WERI-Rb-1 (cell line): Measurements from ENCODE around the gene GPR183.

Experiments used
- DNase-seq: peaks from one replicate; pipeline ENCODE4 v3.0.0-alpha.2; 2020
- H3K27ac ChIP-seq: fragments of 250-450 bp; sonication (Bioruptor Pico); 2 replicates; pipeline ENCODE4 v1.5.1; 2020; ENCODE audit warnings: mild to moderate bottlenecking, moderate library complexity
- H3K27me3 ChIP-seq: fragments of 250-450 bp; sonication (Bioruptor Pico); 2 replicates; pipeline ENCODE4 v1.5.1; 2021; ENCODE audit warnings: mild to moderate bottlenecking, low read depth, moderate library complexity; ENCODE audit not compliant: insufficient read depth, severe bottlenecking
- H3K36me3 ChIP-seq: fragments of 250-450 bp; sonication (Bioruptor Pico); 2 replicates; pipeline ENCODE4 v1.5.1; 2020; ENCODE audit warnings: mild to moderate bottlenecking, moderate library complexity
- H3K4me3 ChIP-seq: 2 replicates; pipeline ENCODE4 v1.5.1; 2011; ENCODE audit warnings: low read depth, mild to moderate bottlenecking, control low read depth, low read length
- H3K9me3 ChIP-seq: fragments of 250-450 bp; sonication (Bioruptor Pico); 2 replicates; pipeline ENCODE4 v1.5.1; 2021; ENCODE audit warnings: mild to moderate bottlenecking, moderate library complexity; ENCODE audit not compliant: severe bottlenecking
- TF ChIP-seq, protein P1 (sequence below): IDR thresholded peaks from 2 replicates; pipeline ENCODE4 v1.5.1; 2011; ENCODE audit warnings: low read depth, mild to moderate bottlenecking, control low read depth, inconsistent platforms, low read length

GPR183 gene

DNA sequence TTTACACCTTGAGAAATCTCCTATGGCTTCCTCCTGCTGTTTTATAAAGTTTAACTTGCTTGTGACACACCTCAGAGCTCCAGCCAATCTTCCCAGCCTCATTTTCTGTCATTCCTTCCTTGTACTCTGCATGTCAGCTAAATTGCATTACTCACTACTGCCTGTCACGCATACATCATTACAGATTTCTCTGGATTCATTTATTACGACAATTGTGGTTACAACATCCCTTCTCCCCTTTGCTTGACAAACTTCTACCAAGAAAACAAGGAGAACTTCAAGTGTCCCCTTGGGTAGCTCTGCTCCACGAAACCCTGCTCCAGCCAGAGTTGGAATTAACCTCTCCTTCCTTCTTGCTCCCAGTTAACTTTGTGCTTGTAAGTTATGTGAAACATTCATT is 27.0 kb downstream of the GPR183 start:
- peaks cover 14% of the 10 kb centered on the region for H3K36me3 ChIP-seq
- DNase-seq = no peak
- no peaks in the 10 kb centered on the region for H3K9me3 ChIP-seq
- no peak overlapping the region for H3K4me3 ChIP-seq
- H3K27me3 ChIP-seq = no peaks in the 10 kb centered on the region
- no peak overlapping the region for H3K27ac ChIP-seq
- TF ChIP-seq, protein P1, sequence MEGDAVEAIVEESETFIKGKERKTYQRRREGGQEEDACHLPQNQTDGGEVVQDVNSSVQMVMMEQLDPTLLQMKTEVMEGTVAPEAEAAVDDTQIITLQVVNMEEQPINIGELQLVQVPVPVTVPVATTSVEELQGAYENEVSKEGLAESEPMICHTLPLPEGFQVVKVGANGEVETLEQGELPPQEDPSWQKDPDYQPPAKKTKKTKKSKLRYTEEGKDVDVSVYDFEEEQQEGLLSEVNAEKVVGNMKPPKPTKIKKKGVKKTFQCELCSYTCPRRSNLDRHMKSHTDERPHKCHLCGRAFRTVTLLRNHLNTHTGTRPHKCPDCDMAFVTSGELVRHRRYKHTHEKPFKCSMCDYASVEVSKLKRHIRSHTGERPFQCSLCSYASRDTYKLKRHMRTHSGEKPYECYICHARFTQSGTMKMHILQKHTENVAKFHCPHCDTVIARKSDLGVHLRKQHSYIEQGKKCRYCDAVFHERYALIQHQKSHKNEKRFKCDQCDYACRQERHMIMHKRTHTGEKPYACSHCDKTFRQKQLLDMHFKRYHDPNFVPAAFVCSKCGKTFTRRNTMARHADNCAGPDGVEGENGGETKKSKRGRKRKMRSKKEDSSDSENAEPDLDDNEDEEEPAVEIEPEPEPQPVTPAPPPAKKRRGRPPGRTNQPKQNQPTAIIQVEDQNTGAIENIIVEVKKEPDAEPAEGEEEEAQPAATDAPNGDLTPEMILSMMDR = no peak

DNA sequence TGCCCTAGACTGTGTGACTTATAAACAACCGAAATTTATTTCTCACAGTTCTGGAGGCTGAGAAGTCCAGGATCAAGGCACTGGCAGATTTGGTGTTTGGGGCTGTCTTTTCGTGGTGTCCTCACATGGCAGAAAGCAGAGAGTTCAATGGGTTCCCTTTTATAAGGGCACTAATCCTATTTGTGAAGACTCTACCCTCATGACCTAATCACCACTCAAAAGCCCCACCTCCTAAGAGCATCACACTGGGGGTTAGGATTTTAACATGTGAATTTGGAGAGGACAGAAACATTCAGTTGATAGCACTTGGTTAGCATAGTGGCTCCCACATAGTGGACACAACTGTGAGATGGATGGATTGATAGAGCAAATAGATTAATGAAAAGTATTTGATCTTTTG is 27.6 kb downstream of the GPR183 start:
- TF ChIP-seq, protein P1 = no peak
- H3K36me3 ChIP-seq = peaks cover 17% of the 10 kb centered on the region
- H3K27me3 ChIP-seq = no peaks in the 10 kb centered on the region
- H3K4me3 ChIP-seq = no peak overlapping the region
- H3K27ac ChIP-seq = no peak overlapping the region
- DNase-seq = no peak
- no peaks in the 10 kb centered on the region for H3K9me3 ChIP-seq

DNA sequence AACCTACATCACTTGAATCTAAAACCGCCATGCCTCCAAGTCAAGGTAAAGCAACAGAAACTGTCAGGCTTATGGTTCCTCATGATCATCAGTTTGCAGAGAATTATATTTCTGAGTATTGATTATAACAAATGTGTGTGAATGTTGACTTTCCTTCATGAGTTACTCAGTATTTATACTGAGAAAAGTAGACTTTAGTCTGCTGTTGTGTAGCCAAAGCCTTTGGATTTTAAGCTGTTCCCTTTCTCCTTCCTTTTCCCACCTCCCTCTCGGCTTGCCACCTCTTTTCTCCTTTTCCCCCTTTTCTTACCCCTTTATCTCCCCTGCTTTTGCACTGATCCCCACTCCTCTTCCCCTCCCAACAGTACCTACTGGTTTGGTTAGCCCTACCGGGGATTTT is 28.4 kb downstream of the GPR183 start:
- Histone ChIP-seq H3K27me3 (no peaks in the 10 kb centered on the region), H3K36me3 (peaks cover 17% of the 10 kb centered on the region), H3K9me3 (no peaks in the 10 kb centered on the region), H3K27ac (no peak overlapping the region), H3K4me3 (no peak overlapping the region)
- TF ChIP-seq, protein P1 = no peak
- no peak for DNase-seq

DNA sequence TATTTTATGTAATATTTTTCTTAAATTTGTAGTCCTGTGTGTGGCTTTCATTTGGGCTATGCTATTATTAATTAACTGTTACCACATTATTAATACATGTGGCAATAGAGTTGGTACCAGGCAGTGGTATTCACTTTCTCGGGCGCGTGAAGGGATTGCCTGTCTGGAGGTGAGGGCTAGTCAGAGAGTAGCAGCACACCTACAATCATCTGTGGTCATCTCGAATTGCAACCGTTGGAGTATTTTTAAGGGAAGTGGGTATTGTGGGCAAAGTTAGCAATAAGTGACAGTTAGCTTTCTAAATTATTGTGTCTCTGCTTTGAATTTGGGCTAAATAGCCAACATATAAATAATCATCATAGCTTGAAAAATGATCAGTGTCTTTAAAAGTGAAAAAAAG is 29.0 kb downstream of the GPR183 start:
- Histone ChIP-seq H3K36me3 (peaks cover 17% of the 10 kb centered on the region), H3K27me3 (no peaks in the 10 kb centered on the region), H3K27ac (no peak overlapping the region), H3K4me3 (no peak overlapping the region), H3K9me3 (no peaks in the 10 kb centered on the region)
- TF ChIP-seq, protein P1 = no peak
- no peak for DNase-seq

DNA sequence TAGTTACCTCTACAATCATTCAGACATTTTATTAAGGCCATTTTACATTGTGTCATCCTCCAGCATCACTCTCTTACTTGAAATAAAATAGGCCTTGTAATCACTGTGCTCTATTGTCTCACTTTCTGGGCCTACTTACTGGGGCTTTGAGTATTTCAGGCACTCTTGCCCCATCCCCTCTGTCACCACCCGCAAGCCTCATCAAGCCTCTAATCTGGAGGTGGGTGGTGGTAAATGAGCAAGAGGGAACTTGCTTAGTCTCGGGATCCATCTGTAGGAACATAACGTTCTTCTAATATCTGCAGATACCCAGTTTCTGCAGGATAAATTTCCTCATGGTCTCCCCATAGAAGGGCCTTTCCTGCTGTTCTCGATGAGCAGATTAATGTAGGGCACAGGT is 29.6 kb downstream of the GPR183 start:
- Histone ChIP-seq H3K36me3 (peaks cover 17% of the 10 kb centered on the region), H3K27me3 (no peaks in the 10 kb centered on the region), H3K27ac (no peak overlapping the region), H3K4me3 (no peak overlapping the region), H3K9me3 (peaks cover under 1% of the 10 kb centered on the region)
- DNase-seq = no peak
- TF ChIP-seq, protein P1 = no peak

DNA sequence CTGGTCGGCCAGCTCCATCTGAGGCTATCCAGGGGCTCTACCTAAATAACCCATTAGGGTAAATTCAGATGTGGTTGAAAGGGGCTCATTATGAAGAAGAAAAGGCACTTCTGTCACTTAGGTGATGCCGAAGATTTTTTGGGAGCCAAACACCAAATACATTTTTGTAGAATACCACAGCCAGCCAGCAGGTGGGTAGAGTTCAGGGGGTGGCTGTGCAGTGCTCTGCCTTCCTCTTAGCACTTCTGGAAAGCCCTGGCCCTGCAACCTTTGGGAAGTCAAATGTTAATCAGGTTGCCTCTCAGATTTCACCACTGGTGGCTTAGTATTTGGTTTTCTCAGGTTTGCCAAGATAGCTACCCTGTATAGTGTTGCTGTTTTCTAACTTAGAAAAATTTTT is 30.5 kb downstream of the GPR183 start:
- Histone ChIP-seq H3K36me3 (peaks cover 17% of the 10 kb centered on the region), H3K4me3 (no peak overlapping the region), H3K9me3 (peaks cover 7% of the 10 kb centered on the region), H3K27ac (no peak overlapping the region), H3K27me3 (no peaks in the 10 kb centered on the region)
- no peak for DNase-seq
- TF ChIP-seq, protein P1 = no peak
